Thyroid gland (tissue), 4 donors: ENCODE data around the gene PROK2.

Experiments
- POLR2A ChIP-seq, 2 donors: fragments of 450-650 bp; IDR thresholded peaks; one replicate each; pipeline ENCODE4 v1.6.1; 2017; ENCODE audit warnings: antibody characterized with exemption in 2 of 2, mild to moderate bottlenecking in 2 of 2, moderate library complexity in 1 of 2
- TF ChIP-seq, protein P1 (sequence below), 6 experiments: fragments of 200-600 bp in 3 of 6; fragments of 450-650 bp in 3 of 6; sonication (generic) in 3 of 6; IDR thresholded peaks; one replicate each; pipeline ENCODE4 v1.5.1; 2016 to 2019; ENCODE audit warnings: antibody characterized with exemption in 6 of 6, mild to moderate bottlenecking in 2 of 6, inconsistent platforms in 1 of 6, moderate library complexity in 1 of 6

DNA sequence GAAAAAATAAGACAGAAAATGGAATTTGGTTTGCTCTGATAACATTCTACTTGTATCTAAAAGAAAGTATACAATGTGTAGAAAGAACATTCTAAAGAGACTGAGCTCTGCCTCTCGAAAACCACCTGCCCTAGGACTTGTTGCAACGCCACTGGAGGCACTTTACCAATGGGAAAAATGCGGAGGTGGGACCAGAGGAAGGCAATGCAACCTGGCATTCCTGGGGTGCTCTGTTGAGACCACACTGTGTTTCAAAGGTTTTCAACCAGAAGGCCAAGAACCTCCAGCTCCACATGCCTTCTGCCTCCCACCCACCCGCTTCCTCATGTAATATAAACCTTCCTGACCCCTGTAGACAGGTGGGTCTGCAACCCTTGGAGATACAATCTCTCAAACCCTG lies 4.5 kb downstream of the PROK2 start:
- TF ChIP-seq, protein P1, sequence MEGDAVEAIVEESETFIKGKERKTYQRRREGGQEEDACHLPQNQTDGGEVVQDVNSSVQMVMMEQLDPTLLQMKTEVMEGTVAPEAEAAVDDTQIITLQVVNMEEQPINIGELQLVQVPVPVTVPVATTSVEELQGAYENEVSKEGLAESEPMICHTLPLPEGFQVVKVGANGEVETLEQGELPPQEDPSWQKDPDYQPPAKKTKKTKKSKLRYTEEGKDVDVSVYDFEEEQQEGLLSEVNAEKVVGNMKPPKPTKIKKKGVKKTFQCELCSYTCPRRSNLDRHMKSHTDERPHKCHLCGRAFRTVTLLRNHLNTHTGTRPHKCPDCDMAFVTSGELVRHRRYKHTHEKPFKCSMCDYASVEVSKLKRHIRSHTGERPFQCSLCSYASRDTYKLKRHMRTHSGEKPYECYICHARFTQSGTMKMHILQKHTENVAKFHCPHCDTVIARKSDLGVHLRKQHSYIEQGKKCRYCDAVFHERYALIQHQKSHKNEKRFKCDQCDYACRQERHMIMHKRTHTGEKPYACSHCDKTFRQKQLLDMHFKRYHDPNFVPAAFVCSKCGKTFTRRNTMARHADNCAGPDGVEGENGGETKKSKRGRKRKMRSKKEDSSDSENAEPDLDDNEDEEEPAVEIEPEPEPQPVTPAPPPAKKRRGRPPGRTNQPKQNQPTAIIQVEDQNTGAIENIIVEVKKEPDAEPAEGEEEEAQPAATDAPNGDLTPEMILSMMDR (IDR thresholded peaks at IDR 0.05), result no peak
- no peak for TF ChIP-seq POLR2A (IDR thresholded peaks at IDR 0.05)
